Colon (tissue), 2 donors: ENCODE results near the gene FNDC3B.

Experiments used
- FAIRE-seq: peaks from 2 replicates; lab custom pipeline; 2012; peaks lifted over from hg19 to GRCh38; lab: Jason Lieb, UNC
- donor health status: control.
- donor health status: control.

The FNDC3B gene

DNA sequence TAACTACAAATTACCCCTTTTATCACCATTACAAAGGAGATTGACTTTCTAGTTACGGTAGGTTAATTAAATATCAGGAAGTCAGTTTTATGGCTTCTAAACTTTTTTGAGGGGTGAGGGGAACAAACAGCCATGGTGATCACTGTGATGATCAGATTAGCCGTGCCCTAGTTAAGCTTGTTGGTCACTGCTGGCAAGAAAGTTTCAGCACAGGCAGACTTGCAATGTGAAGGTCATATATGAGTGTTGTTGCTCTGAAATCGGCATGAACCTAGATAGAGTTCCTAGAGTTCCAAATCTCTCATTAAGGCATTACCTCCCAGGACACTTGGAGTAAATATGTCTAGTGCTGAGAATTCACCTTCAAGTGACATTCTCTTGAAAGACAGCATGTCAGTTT is 252.3 kb downstream of the FNDC3B start:
- no peak for FAIRE-seq

DNA sequence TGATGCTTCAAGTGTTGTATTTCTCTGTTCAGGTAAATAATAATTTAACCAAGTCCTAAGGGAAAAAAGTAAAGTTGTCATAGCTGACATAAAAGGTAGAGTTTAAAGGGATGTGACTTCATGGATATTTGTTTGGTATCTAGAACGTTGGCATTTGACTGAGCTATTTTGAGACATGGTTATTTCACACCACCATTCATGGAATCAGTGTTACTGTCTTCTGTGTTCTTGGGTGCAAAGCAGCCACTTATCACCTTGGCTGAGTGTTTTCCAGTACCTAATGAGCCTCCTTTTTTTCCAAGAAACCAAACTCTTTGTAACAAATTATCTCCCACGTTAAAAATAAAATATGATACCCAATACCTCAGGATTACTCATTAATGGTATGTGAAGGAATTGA is 253.0 kb downstream of the FNDC3B start:
- no peak for FAIRE-seq

DNA sequence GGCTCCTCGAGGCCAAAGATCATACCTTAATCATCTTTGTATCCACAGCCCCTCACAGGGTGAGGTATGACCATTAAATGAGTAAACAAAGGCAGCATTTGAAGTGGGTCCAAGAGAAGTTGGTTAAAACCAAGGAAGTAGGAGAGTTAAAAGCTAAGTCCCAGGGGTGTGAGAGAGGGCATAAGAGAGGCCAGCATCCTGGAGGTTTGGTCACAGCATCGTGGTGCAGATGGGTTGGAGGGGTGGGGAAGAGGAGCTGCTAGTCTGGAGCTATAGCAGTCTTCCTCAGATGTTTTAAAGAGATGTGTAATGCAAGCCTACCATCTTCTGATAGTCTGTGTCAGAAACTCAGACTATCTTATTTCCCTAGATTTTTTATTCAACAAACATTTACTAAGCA is 253.7 kb downstream of the FNDC3B start:
- no peak for FAIRE-seq

DNA sequence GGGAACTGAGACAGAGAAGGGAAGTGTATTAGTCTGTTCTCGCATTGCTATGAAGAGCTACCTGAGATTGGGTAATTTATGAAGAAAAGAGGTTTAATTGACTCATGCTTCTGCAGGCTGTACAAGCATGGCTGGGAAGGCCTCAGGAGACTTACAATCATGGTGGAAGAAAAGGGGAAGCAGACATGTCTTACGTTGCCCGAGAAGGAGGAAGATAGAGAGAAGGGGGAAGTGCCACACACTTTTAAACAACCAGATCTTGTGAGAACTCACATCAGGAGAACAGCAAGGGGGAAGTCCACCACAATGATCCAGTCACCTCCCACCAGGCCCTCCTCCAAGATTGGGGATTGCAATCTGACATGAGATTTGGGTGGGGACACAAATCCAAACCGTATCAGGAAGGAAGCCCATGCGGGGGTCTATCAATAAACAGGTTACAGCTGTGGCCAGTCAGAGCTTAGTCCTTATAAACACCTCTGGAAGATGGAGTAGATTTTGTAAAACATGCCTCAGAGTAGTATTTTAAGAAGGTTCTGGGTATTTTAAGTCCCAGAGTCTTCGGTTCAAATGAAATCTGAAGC is 254.9 kb downstream of the FNDC3B start:
- FAIRE-seq: no peak

- FAIRE-seq: no peak
Measured at GRCh38 chr3:172296248-172296974, 257.0 kb downstream of the FNDC3B start.

- FAIRE-seq: no peak
Measured at GRCh38 chr3:172296975-172297332, 257.6 kb downstream of the FNDC3B start.

DNA sequence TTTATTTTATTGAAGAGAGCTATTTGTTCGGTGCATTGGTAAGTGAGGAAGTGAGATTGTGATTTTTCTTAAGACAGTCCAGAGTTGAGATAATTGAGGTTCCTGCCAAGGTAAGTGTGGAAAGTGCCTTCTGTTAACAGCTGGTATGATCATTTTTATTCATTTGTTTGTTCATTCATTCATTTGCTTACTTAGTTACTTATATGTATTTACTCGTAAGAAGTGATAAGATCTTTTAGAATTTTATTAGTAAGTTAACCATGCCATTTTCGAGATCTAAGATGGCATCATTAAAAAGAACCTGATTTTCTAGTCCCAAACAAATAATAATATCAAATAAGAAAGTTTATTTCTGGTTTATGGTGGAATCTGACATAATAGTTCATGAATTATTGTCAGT is 258.9 kb downstream of the FNDC3B start:
- FAIRE-seq: peak; percentile 5

GRCh38 chr3:172300187-172300586 is 260.8 kb downstream of the FNDC3B start:
- peak; percentile 24 for FAIRE-seq

DNA sequence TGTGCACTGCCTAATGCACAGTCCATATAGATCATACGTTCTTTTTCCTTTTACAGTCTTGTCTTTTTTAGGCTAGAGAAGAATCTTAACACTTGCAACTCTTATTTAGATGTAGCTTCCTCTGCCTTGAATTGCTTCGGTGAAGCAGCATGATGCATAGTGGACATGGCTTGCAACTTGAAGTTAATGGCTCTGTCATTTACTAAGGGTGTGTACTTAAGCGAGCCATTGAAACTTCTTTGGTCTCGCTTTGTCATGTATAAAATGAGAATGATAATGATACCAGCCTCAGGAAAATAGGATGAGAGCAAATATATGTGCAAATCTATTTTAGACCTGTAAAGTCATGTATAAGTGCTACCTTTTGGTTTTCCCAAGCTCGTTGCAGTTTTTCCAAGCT is 261.5 kb downstream of the FNDC3B start:
- no peak for FAIRE-seq

- no peak for FAIRE-seq
Measured at GRCh38 chr3:172302203-172302602, 262.8 kb downstream of the FNDC3B start.

GRCh38 chr3:172303181-172303580 is 263.8 kb downstream of the FNDC3B start:
- FAIRE-seq: no peak

- FAIRE-seq: no peak
Measured at GRCh38 chr3:172303941-172304558, 264.7 kb downstream of the FNDC3B start.

DNA sequence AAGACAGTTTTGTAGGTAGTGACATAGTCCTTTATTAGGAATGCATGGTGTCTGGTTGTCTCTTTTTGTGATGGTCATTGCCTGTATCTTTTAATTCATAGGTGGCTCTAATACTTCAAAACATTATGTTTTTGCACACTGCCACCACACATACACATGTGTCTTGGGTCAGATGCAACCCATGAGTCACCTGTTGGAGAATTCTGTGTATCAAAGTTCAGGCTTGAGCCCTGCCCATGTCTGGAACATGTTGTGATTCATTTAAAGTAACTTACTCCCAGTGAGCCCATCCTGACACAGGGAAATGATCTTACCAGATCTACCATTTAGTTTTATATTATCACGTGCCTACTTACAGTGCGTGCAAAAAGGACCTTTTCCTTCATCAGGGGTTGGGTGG is 266.2 kb downstream of the FNDC3B start:
- no peak for FAIRE-seq

- FAIRE-seq: no peak
Measured at GRCh38 chr3:172305974-172306373, 266.6 kb downstream of the FNDC3B start.

DNA sequence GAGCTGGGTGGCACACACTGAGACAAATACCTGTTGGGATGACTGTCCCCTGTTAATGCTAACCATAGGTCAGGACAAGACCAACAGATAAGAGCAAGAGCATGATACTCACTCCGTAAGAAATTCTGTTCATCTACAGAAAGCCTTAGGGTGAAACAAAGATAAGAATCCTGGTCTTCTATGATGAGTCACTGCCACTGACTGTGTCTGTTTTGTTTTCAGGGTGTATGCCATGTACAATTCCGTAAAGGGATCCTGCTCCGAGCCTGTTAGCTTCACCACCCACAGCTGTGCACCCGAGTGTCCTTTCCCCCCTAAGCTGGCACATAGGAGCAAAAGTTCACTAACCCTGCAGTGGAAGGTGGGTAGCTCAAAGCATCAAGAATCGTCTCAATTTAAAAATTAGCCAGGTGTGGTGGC is 267.8 kb downstream of the FNDC3B start:
- FAIRE-seq: no peak

GRCh38 chr3:172309059-172309458 is 269.7 kb downstream of the FNDC3B start:
- FAIRE-seq: no peak

DNA sequence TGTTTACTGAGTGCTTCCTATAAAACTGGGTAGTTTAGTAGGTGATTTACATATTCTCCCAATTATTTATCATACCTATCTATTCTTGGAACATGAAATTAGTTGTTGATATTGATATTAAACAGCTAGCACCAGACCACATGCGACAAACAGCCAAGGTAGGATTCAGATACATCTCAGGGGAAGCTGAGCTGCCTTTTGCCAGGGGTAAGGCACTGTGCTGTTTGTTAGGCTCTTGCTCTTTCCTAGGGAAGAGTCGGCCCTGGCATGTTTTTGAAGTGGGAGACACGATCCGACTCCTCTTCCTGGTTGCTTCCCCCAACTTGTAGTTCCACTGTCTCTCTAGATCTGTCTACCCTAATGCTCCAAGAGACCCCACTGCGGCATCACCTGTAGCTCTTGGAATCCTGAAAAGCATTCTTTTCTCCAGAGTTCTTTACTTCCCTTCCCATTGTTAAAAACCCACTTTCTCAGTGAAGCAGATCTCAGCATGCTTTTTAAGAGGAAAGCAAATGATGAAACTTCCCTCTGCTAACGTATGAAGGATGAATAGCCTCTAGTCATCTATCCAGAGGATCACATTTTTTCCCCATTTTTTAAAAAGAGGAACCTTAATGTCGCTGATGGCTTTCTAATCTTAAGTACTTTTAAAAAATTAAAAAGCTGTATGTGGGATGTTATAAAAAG is 270.5 kb downstream of the FNDC3B start:
- no peak for FAIRE-seq

DNA sequence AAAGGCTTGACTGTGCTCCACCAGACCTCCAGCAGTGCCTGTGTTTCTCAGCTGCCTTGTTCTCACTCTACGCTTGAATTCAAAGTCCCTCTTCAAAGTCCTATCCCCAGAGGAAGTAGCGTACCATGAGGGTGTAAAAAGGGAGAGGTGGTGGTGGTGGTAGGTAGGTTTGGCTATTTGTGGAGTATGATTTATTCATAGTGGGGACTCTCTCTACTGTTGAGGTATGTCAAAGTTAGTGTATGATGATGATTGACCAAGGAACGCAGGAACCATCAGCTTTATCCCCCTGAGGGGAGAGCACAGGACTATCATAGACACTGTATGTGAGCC is 271.0 kb downstream of the FNDC3B start:
- FAIRE-seq: no peak

- no peak for FAIRE-seq
Measured at GRCh38 chr3:172311217-172311616, 271.8 kb downstream of the FNDC3B start.

DNA sequence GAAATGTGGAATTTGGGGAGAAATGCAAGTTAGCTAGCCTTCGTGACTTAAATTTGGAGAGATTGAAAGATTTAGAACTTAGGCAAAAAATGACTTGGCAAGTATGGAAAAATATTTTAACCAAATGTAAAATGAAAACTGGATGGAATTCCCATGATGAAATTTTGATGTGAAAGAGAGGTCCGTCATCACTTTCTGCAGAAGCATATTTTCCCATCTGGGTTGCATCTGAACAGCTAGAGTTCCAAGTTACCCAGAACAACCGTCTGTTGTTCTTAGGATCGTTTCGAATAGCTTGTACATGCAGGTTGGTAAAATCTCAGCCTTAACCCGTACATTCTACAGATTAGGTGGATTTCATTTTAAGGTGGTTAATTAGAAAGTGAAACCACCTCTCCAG is 272.6 kb downstream of the FNDC3B start:
- FAIRE-seq: no peak

GRCh38 chr3:172312711-172313110 is 273.3 kb downstream of the FNDC3B start:
- no peak for FAIRE-seq

DNA sequence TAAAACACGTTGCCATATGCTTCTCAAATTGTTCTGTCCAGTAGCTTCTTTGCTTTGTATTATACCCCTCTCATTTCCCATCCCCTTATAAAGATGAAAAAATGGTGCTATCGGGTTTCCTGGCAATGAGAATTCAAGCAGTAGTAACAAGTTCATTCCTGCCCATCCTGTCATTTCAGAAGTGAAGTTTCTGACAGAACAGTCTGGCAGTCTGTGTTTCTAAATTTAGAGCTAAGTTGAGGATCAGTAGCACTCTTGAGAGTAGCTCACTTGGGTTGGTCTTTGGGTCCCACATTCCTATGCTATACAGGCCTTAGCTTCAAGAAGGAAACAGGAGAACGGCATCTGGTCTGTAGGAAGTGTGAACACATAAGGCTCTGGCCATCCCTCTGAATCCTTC is 274.3 kb downstream of the FNDC3B start:
- FAIRE-seq: no peak

- no peak for FAIRE-seq
Measured at GRCh38 chr3:172314591-172315160, 275.3 kb downstream of the FNDC3B start.
